ENCODE results near the gene PYGL. TPM values are rescaled to one million over a fixed set of nuclear protein-coding genes. Genes with fewer than 3 reads are reported as not detected.

The PYGL gene
- polyA plus RNA-seq, 1 donor (not counting 4 experiments of a cell fraction or from before 2014, with no cell fraction given), result 331 TPM

DNA sequence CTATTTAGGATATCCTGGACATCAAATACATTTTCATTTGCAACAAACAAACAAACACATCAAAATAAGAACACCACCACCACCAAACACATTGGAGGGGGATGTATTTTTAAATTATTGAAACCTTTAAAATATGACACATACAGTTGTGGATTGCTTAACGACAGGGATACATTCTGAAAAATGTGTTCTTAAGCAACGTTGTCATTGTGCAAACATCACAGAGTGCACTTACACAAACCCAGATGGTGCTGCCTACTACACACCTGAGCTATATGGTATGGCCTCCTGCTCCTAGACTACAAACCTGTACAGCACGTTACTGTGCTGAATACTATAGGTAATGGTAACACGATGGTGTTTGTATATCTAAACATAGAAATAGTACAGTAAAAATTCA lies 19.4 kb downstream of the PYGL start:
- no peak for DNase-seq (ENCODE audit: low read depth, low spot score)
- Histone ChIP-seq H3K79me2 (ENCODE audit: control insufficient read depth, insufficient read depth, low read length) (peaks cover 4% of the 10 kb centered on the region), H4K20me1 (ENCODE audit: control insufficient read depth, extremely low read depth, insufficient read depth, low read length) (no peaks in the 10 kb centered on the region), H3K9ac (ENCODE audit: control insufficient read depth, extremely low read depth, insufficient read depth, low read length) (no peak overlapping the region), H3K9me3 (ENCODE audit: control insufficient read depth, low read depth, low read length) (no peaks in the 10 kb centered on the region), H3K36me3 (ENCODE audit: control insufficient read depth in 2 of 2, extremely low read depth in 1 of 2, insufficient read depth in 2 of 2, low read length in 2 of 2) (peaks cover 31 to 49% of the 10 kb centered on the region in 2 experiments), H3K27me3 (ENCODE audit: control insufficient read depth, extremely low read depth, insufficient read depth, low read length) (no peaks in the 10 kb centered on the region), H2AFZ (ENCODE audit: control insufficient read depth, low read length) (no peak overlapping the region), H3K4me1 (ENCODE audit: control insufficient read depth, extremely low read depth, insufficient read depth, low read length) (no peaks in the 10 kb centered on the region), H3K4me2 (ENCODE audit: control insufficient read depth, extremely low read depth, insufficient read depth, low read depth, low read length) (no peak overlapping the region), H3K4me3 (ENCODE audit: control insufficient read depth in 2 of 3, extremely low read depth in 1 of 3, insufficient read depth in 2 of 3, low read depth in 1 of 3, low read length in 3 of 3) (no peak overlapping the region), H3K27ac (ENCODE audit: control insufficient read depth, insufficient read depth, low read length) (no peak overlapping the region), H3K9me1 (ENCODE audit: control insufficient read depth, extremely low read depth, insufficient read depth, low read length) (no peaks in the 10 kb centered on the region)
- TF ChIP-seq EZH2 (IDR thresholded peaks at IDR 0.05; ENCODE audit: low read length), result no peak
- TF ChIP-seq, protein P1, sequence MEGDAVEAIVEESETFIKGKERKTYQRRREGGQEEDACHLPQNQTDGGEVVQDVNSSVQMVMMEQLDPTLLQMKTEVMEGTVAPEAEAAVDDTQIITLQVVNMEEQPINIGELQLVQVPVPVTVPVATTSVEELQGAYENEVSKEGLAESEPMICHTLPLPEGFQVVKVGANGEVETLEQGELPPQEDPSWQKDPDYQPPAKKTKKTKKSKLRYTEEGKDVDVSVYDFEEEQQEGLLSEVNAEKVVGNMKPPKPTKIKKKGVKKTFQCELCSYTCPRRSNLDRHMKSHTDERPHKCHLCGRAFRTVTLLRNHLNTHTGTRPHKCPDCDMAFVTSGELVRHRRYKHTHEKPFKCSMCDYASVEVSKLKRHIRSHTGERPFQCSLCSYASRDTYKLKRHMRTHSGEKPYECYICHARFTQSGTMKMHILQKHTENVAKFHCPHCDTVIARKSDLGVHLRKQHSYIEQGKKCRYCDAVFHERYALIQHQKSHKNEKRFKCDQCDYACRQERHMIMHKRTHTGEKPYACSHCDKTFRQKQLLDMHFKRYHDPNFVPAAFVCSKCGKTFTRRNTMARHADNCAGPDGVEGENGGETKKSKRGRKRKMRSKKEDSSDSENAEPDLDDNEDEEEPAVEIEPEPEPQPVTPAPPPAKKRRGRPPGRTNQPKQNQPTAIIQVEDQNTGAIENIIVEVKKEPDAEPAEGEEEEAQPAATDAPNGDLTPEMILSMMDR (optimal IDR thresholded peaks at IDR 0.05 in 1 of 3, IDR thresholded peaks at IDR 0.05 in 1 of 3, conservative IDR thresholded peaks at IDR 0.05 in 1 of 3; ENCODE audit: extremely low read depth in 1 of 3, insufficient read depth in 2 of 3, low read length in 3 of 3), result no peak
- dilution Hi-C loops (cut with MboI; ENCODE audit: extremely low pct_ligation_motif_present, low sequenced_read_pairs), result no loop called here
- no peak for FAIRE-seq

DNA sequence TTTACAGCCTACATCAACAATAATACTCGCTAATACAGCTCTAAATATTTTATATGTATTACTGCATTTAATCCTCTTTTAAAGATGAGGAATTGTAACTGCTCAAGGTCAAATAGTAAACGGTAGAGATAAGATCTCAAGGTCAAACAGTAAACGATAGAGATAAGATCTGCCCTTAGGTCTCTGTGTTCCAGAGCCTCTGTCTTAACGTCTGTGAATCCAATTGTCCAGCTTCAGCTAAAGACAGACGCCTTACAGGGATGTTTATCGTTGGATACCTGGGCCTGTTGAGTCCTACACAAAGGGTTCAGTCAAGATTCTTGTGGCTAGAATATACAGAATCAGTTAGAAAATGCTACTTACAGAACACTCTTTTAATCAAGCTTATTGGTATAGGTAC lies 20.0 kb downstream of the PYGL start:
- dilution Hi-C loops (cut with MboI; ENCODE audit: extremely low pct_ligation_motif_present, low sequenced_read_pairs), result no loop called here
- no peak for FAIRE-seq
- H3K4me3 ChIP-seq (ENCODE audit: control insufficient read depth in 2 of 3, extremely low read depth in 1 of 3, insufficient read depth in 2 of 3, low read depth in 1 of 3, low read length in 3 of 3), result no peak overlapping the region
- no peaks in the 10 kb centered on the region for H3K27me3 ChIP-seq (ENCODE audit: control insufficient read depth, extremely low read depth, insufficient read depth, low read length)
- no peak overlapping the region for H3K27ac ChIP-seq (ENCODE audit: control insufficient read depth, insufficient read depth, low read length)
- H4K20me1 ChIP-seq (ENCODE audit: control insufficient read depth, extremely low read depth, insufficient read depth, low read length), result no peaks in the 10 kb centered on the region
- no peaks in the 10 kb centered on the region for H3K9me1 ChIP-seq (ENCODE audit: control insufficient read depth, extremely low read depth, insufficient read depth, low read length)
- no peaks in the 10 kb centered on the region for H3K4me1 ChIP-seq (ENCODE audit: control insufficient read depth, extremely low read depth, insufficient read depth, low read length)
- no peak overlapping the region for H3K4me2 ChIP-seq (ENCODE audit: control insufficient read depth, extremely low read depth, insufficient read depth, low read depth, low read length)
- H3K79me2 ChIP-seq (ENCODE audit: control insufficient read depth, insufficient read depth, low read length), result peaks cover 4% of the 10 kb centered on the region
- H3K36me3 ChIP-seq (ENCODE audit: control insufficient read depth in 2 of 2, extremely low read depth in 1 of 2, insufficient read depth in 2 of 2, low read length in 2 of 2), result peaks cover 31 to 46% of the 10 kb centered on the region in 2 experiments
- DNase-seq (ENCODE audit: low read depth, low spot score), result no peak
- no peak overlapping the region for H3K9ac ChIP-seq (ENCODE audit: control insufficient read depth, extremely low read depth, insufficient read depth, low read length)
- no peak overlapping the region for H2AFZ ChIP-seq (ENCODE audit: control insufficient read depth, low read length)
- H3K9me3 ChIP-seq (ENCODE audit: control insufficient read depth, low read depth, low read length), result no peaks in the 10 kb centered on the region
- TF ChIP-seq, protein P1 (optimal IDR thresholded peaks at IDR 0.05 in 1 of 3, IDR thresholded peaks at IDR 0.05 in 1 of 3, conservative IDR thresholded peaks at IDR 0.05 in 1 of 3; ENCODE audit: extremely low read depth in 1 of 3, insufficient read depth in 2 of 3, low read length in 3 of 3), result no peak
- no peak for TF ChIP-seq EZH2 (IDR thresholded peaks at IDR 0.05; ENCODE audit: low read length)
